ENCODE data around the gene CTNND1.

The CTNND1 gene

GRCh38 chr11:57781529-57781943 is 19.9 kb downstream of the CTNND1 start:
- no peaks in the 10 kb centered on the region for H3K9me3 ChIP-seq (ENCODE audit: control insufficient read depth, low read length)
- peaks cover 85% of the 10 kb centered on the region for H3K4me1 ChIP-seq (ENCODE audit: control insufficient read depth, insufficient read depth, low read length)
- H3K9ac ChIP-seq (ENCODE audit: low read length), result peak overlapping the region; percentile 16

GRCh38 chr11:57785072-57785471 is 23.5 kb downstream of the CTNND1 start:
- no peaks in the 10 kb centered on the region for H3K27me3 ChIP-seq (ENCODE audit: control insufficient read depth, insufficient read depth, low read length)
- H3K9ac ChIP-seq (ENCODE audit: low read length), result peak overlapping the region; percentile 41
- no peaks in the 10 kb centered on the region for H3K9me3 ChIP-seq (ENCODE audit: control insufficient read depth, low read length)
- no peaks in the 10 kb centered on the region for H3K36me3 ChIP-seq (ENCODE audit: control insufficient read depth, insufficient read depth, low read length)
- no peak overlapping the region for H3K4me3 ChIP-seq (ENCODE audit: low read length)
- peaks cover 79% of the 10 kb centered on the region for H3K4me1 ChIP-seq (ENCODE audit: control insufficient read depth, insufficient read depth, low read length)

More at GRCh38 chr11:57781529-57781943, 19.9 kb downstream of the CTNND1 start:
- Histone ChIP-seq H3K27me3 (ENCODE audit: control insufficient read depth, insufficient read depth, low read length) (no peaks in the 10 kb centered on the region), H3K36me3 (ENCODE audit: control insufficient read depth, insufficient read depth, low read length) (no peaks in the 10 kb centered on the region), H3K4me3 (ENCODE audit: low read length) (no peak overlapping the region)

- Histone ChIP-seq H3K4me1 (ENCODE audit: control insufficient read depth, insufficient read depth, low read length) (peaks cover 73% of the 10 kb centered on the region), H3K36me3 (ENCODE audit: control insufficient read depth, insufficient read depth, low read length) (no peaks in the 10 kb centered on the region), H3K9ac (ENCODE audit: low read length) (no peak overlapping the region), H3K9me3 (ENCODE audit: control insufficient read depth, low read length) (no peaks in the 10 kb centered on the region), H3K27me3 (ENCODE audit: control insufficient read depth, insufficient read depth, low read length) (no peaks in the 10 kb centered on the region), H3K4me3 (ENCODE audit: low read length) (no peak overlapping the region)
Observed at GRCh38 chr11:57786436-57786835, 24.8 kb downstream of the CTNND1 start.

GRCh38 chr11:57787006-57787604 is 25.5 kb downstream of the CTNND1 start:
- Histone ChIP-seq H3K4me1 (ENCODE audit: control insufficient read depth, insufficient read depth, low read length) (peaks cover 74% of the 10 kb centered on the region), H3K27me3 (ENCODE audit: control insufficient read depth, insufficient read depth, low read length) (no peaks in the 10 kb centered on the region), H3K4me3 (ENCODE audit: low read length) (no peak overlapping the region), H3K36me3 (ENCODE audit: control insufficient read depth, insufficient read depth, low read length) (no peaks in the 10 kb centered on the region), H3K9ac (ENCODE audit: low read length) (no peak overlapping the region), H3K9me3 (ENCODE audit: control insufficient read depth, low read length) (no peaks in the 10 kb centered on the region)

DNA sequence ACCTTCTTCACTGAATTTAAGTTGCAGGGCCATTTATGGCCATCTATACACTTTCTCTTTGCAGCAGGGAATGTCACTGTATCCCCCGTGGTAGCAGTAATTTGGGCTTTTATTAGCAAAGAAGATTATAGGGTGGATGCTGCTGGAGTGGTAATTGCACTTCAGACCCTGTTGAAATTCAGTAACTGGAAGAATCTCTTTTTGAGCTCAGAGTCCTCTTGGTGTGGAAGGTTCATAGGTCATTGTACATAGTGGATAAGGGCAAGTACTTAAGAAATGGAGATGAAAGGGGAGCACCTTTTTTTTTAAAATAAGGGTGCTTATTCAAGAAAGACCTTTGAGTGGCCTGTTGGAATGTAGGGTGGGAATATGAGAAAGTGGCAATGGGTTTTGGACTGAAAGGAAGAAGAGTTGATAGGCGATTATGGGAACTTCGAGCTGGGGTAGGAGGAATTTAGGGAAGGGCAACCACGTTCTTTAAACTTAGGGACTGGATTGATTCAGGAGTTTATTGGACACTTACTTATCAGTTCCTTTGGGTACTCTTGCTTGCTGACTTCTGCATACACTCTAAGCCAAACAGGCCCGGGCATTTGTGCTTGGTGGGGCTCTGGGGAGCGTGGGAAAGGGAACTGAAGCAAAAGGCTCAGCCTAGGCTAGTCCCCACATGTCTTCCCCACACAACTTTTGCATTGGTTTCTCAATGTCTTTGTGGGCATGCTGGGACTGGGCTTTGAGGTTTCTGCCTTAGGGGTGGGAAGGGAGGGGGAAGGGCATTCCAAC is 26.5 kb downstream of the CTNND1 start:
- Histone ChIP-seq H3K4me1 (ENCODE audit: control insufficient read depth, insufficient read depth, low read length) (peaks cover 75% of the 10 kb centered on the region), H3K9ac (ENCODE audit: low read length) (no peak overlapping the region)

DNA sequence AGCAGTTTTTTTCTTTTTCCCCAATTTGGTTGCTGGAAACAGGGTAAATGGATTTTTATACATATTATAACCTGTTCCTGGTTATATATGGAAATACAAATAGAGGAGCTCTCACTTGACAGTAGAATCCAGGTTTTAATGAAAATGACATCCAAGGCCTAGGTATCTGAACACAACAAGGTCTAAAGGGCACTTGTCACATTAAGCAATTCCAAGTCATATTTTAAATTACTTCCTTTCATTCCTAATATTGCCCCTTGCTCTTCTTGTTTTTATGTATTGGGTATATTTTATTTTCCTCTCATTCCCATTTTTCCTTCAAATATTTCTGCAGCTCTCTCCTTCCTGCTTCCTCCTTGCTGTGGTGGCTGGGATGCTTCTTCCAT is 27.1 kb downstream of the CTNND1 start:
- H3K4me1 ChIP-seq (ENCODE audit: control insufficient read depth, insufficient read depth, low read length), result peaks cover 77% of the 10 kb centered on the region
- H3K9me3 ChIP-seq (ENCODE audit: control insufficient read depth, low read length), result no peaks in the 10 kb centered on the region
- H3K4me3 ChIP-seq (ENCODE audit: low read length), result no peak overlapping the region
- no peak overlapping the region for H3K9ac ChIP-seq (ENCODE audit: low read length)
- H3K27me3 ChIP-seq (ENCODE audit: control insufficient read depth, insufficient read depth, low read length), result no peaks in the 10 kb centered on the region
- H3K36me3 ChIP-seq (ENCODE audit: control insufficient read depth, insufficient read depth, low read length), result no peaks in the 10 kb centered on the region

More for the DNA sequence above, 26.5 kb downstream of the CTNND1 start:
- Histone ChIP-seq H3K9me3 (ENCODE audit: control insufficient read depth, low read length) (no peaks in the 10 kb centered on the region), H3K27me3 (ENCODE audit: control insufficient read depth, insufficient read depth, low read length) (no peaks in the 10 kb centered on the region), H3K36me3 (ENCODE audit: control insufficient read depth, insufficient read depth, low read length) (no peaks in the 10 kb centered on the region), H3K4me3 (ENCODE audit: low read length) (no peak overlapping the region)

DNA sequence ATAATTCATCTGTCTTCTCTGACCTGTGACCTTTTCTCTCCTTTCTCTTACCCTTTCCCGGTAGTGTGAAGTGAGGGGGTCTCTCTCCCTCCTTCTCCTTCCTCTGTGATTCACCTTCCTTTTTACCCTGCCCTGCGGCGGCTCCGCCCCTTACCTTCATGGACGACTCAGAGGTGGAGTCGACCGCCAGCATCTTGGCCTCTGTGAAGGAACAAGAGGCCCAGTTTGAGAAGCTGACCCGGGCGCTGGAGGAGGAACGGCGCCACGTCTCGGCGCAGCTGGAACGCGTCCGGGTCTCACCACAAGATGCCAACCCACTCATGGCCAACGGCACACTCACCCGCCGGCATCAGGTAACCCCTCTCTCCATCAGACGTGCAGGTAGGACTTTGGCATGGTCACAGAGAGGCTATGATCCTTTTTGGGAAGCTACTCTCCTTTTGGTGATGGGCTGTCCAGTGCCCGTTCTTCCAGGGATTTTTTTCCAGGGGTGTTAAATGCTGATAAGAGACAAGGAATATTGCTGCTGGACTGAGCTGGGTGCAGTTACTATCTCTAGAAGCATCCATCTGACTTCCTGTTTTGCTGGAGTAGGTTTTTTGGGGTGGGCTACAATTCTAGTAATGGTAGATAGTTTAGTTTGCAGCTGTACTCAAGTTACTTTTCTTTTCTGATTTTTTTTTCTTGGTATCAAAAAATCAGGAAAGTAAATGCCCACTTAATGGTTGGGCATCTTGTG is 29.9 kb downstream of the CTNND1 start:
- peak overlapping the region; percentile 18 for H3K9ac ChIP-seq (ENCODE audit: low read length)
- peaks cover 9% of the 10 kb centered on the region for H3K36me3 ChIP-seq (ENCODE audit: control insufficient read depth, insufficient read depth, low read length)
- no peaks in the 10 kb centered on the region for H3K27me3 ChIP-seq (ENCODE audit: control insufficient read depth, insufficient read depth, low read length)
- H3K4me1 ChIP-seq (ENCODE audit: control insufficient read depth, insufficient read depth, low read length), result peaks cover 67% of the 10 kb centered on the region
- no peaks in the 10 kb centered on the region for H3K9me3 ChIP-seq (ENCODE audit: control insufficient read depth, low read length)
- no peak overlapping the region for H3K4me3 ChIP-seq (ENCODE audit: low read length)

- H3K4me1 ChIP-seq (ENCODE audit: control insufficient read depth, insufficient read depth, low read length), result peaks cover 65% of the 10 kb centered on the region
- no peak overlapping the region for H3K4me3 ChIP-seq (ENCODE audit: low read length)
- no peaks in the 10 kb centered on the region for H3K27me3 ChIP-seq (ENCODE audit: control insufficient read depth, insufficient read depth, low read length)
- H3K9ac ChIP-seq (ENCODE audit: low read length), result peak overlapping the region; percentile 18
- H3K36me3 ChIP-seq (ENCODE audit: control insufficient read depth, insufficient read depth, low read length), result peaks cover 14% of the 10 kb centered on the region
- H3K9me3 ChIP-seq (ENCODE audit: control insufficient read depth, low read length), result no peaks in the 10 kb centered on the region
Observed at GRCh38 chr11:57792060-57792541, 30.5 kb downstream of the CTNND1 start.

GRCh38 chr11:57792870-57793269 is 31.3 kb downstream of the CTNND1 start:
- H3K36me3 ChIP-seq (ENCODE audit: control insufficient read depth, insufficient read depth, low read length), result peaks cover 14% of the 10 kb centered on the region
- peak overlapping the region; percentile 40 for H3K9ac ChIP-seq (ENCODE audit: low read length)
- peaks cover 60% of the 10 kb centered on the region for H3K4me1 ChIP-seq (ENCODE audit: control insufficient read depth, insufficient read depth, low read length)
- no peak overlapping the region for H3K4me3 ChIP-seq (ENCODE audit: low read length)
- H3K9me3 ChIP-seq (ENCODE audit: control insufficient read depth, low read length), result no peaks in the 10 kb centered on the region
- H3K27me3 ChIP-seq (ENCODE audit: control insufficient read depth, insufficient read depth, low read length), result no peaks in the 10 kb centered on the region

DNA sequence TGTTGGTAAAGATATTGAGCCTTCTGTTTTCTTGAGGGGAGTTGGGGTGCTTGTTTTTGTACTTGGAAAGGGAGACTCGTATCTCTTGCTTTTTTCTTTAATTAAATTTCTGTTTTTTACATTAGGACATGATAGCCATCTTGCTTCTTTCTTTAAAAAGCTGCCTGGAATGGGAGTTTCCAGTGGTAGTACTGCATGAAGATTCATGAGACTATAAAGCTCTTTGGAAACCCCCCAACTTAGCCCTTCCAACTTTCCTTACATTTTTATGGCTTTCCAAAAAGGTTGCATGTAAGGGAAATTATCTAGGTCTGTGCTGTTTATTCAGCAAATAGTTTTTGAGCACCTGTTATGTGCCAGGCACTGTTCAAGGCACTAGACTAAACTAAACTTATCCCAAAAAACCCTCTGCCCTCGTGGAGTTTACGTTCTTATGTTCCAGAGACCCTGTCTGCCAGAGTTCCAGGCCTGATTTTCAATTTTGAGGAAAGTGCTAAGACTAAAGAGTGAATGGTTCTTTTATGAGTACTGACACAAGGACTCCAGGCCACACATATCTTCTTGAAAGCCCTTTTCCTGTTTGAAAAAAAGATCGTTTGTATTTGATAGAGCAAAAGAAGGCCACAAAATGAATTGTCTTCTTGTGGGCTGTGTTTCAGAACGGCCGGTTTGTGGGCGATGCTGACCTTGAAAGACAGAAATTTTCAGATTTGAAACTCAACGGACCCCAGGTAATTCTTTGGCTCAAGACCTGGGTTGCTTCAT is 31.9 kb downstream of the CTNND1 start:
- Histone ChIP-seq H3K9ac (ENCODE audit: low read length) (no peak overlapping the region), H3K9me3 (ENCODE audit: control insufficient read depth, low read length) (no peaks in the 10 kb centered on the region), H3K4me3 (ENCODE audit: low read length) (no peak overlapping the region), H3K36me3 (ENCODE audit: control insufficient read depth, insufficient read depth, low read length) (peaks cover 14% of the 10 kb centered on the region), H3K27me3 (ENCODE audit: control insufficient read depth, insufficient read depth, low read length) (no peaks in the 10 kb centered on the region), H3K4me1 (ENCODE audit: control insufficient read depth, insufficient read depth, low read length) (peaks cover 60% of the 10 kb centered on the region)

DNA sequence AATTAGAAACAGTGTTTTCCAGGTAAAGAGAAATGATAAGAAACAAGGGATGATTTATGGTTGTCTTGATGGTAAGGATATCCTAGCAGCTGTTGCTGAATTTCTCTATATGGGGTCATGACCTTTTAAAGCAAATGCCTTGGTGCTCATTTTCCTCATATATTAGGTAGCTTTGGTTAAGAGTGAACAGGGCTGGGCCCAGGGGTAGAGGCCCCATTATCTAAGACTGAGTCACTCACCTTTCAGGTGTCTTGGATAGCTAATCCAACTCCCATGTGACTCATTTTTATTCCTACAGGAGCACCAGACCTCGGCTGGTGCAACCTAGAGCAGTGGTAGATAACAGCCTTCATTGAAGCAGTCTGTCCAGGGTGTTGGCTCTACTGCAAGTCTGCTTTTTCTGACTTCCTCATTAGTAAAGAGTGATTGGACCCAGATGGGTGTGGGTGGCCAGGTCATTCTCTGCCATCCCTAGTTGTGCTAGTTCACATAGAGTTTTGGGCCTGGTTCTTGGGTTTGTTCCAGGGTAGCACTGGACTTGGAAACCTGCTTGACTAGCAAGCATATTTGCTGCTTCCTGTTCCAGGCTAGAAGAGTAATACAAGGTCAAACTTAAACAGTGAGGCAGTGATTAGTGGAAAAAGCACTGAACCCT is 37.4 kb downstream of the CTNND1 start:
- no peak overlapping the region for H3K4me3 ChIP-seq (ENCODE audit: low read length)
- peak overlapping the region; percentile 11 for H3K9ac ChIP-seq (ENCODE audit: low read length)
- peaks cover 14% of the 10 kb centered on the region for H3K36me3 ChIP-seq (ENCODE audit: control insufficient read depth, insufficient read depth, low read length)
- no peaks in the 10 kb centered on the region for H3K9me3 ChIP-seq (ENCODE audit: control insufficient read depth, low read length)
- H3K4me1 ChIP-seq (ENCODE audit: control insufficient read depth, insufficient read depth, low read length), result peaks cover 40% of the 10 kb centered on the region
- no peaks in the 10 kb centered on the region for H3K27me3 ChIP-seq (ENCODE audit: control insufficient read depth, insufficient read depth, low read length)

Data from mucosa of stomach (tissue), 1 donor.